Osteoblast (primary cell): Measurements from ENCODE around the gene ZNG1E. TPM values are rescaled to one million over a fixed set of nuclear protein-coding genes. Genes with fewer than 3 reads are reported as not detected.
"Not testable (repeated sequence)": the region's sequence is repeated elsewhere in the genome, so short reads cannot be mapped to it uniquely, and the experiment has no call there.

Experiments used
- DNase-seq: peaks from one replicate; pipeline ENCODE4 v3.0.0; 2011; ENCODE audit warnings: low spot score, mixed read lengths; ENCODE audit not compliant: insufficient read length; ENCODE audit errors: missing footprints
- H2AFZ ChIP-seq: 2 replicates; pipeline ENCODE4 v1.6.0; 2011; ENCODE audit warnings: mild to moderate bottlenecking, low read length
- H3K27ac ChIP-seq: 2 replicates; pipeline ENCODE4 v1.5.1; 2011; ENCODE audit warnings: mild to moderate bottlenecking, low read depth, low read length, moderate library complexity
- H3K27me3 ChIP-seq: 2 replicates; pipeline ENCODE4 v1.6.0; 2012; ENCODE audit warnings: mild to moderate bottlenecking, control low read depth, inconsistent platforms, low read length, moderate library complexity; ENCODE audit not compliant: insufficient read depth
- H3K36me3 ChIP-seq: 2 replicates; pipeline ENCODE4 v1.5.1; 2011; ENCODE audit warnings: mild to moderate bottlenecking, low read length, control low read depth, moderate library complexity; ENCODE audit not compliant: insufficient read depth
- H3K4me1 ChIP-seq: 2 replicates; pipeline ENCODE4 v1.5.1; 2011; ENCODE audit warnings: mild to moderate bottlenecking, low read length, control low read depth, moderate library complexity; ENCODE audit not compliant: insufficient read depth
- H3K4me2 ChIP-seq: 2 replicates; pipeline ENCODE4 v1.6.0; 2011; ENCODE audit warnings: mild to moderate bottlenecking, low read length; ENCODE audit not compliant: insufficient read depth
- H3K4me3 ChIP-seq: fragments of 200-600 bp; sonication (generic); 3 replicates; pipeline ENCODE4 v1.5.1; 2012; ENCODE audit warnings: mild to moderate bottlenecking, low read length, inconsistent platforms; ENCODE audit not compliant: insufficient read depth
- H3K79me2 ChIP-seq: 2 replicates; pipeline ENCODE4 v1.6.0; 2012; ENCODE audit warnings: mild to moderate bottlenecking, low read length, control low read depth, inconsistent platforms; ENCODE audit not compliant: insufficient read depth
- H3K9me3 ChIP-seq: 2 replicates; pipeline ENCODE4 v1.5.1; 2011; ENCODE audit warnings: low read depth, low read length, control low read depth
- H4K20me1 ChIP-seq: 2 replicates; pipeline ENCODE4 v1.6.0; 2012; ENCODE audit warnings: mild to moderate bottlenecking, low read length, control low read depth; ENCODE audit not compliant: insufficient read depth
- total RNA-seq: library from RNA; depleted of rRNA; stranded (reverse); fragments of >200 nt; gene quantifications from 2 replicates; pipeline ENCODE4 v1.2.3, GENCODE V29; 2012

The ZNG1E gene
- 33.3 and 34.7 TPM in 2 replicates for total RNA-seq

DNA sequence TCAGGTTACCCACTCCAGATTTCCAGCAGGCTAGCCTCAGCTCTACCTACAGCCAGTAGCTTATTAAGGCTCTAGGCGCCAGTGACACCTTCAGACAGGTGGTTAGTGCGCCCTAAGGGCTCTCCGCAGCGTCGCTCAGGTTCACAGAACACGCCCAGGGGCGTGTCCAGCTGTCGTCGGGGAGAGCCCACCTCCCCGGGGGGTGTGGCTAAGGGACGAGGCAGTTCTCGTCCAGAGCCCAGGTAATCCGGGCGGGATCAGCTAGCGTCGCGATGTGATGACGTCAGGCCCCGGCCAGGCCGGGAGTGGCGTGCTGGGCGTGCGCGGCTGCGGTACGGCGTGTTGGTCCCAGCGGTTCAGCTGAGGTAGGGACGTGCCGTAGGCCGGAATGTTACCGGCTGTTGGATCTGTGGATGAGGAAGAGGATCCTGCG, at the start of gene ZNG1E:
ZNG1E (plus strand) TSS at position 340 of the 433 bp plus-strand sequence; CDS start at position 389, 49 bp downstream.
- peak within 1 kb of the TSS; percentile 92 for H2AFZ ChIP-seq
- H3K4me2 ChIP-seq = peak within 1 kb of the TSS; percentile 77
- H3K9me3 ChIP-seq, H3K79me2 ChIP-seq, H3K27me3 ChIP-seq, H3K36me3 ChIP-seq, H4K20me1 ChIP-seq, H3K4me1 ChIP-seq: not testable (repeated sequence)
- H3K4me3 ChIP-seq = peak within 1 kb of the TSS; percentile 69
- DNase-seq = peak; percentile 9
- H3K27ac ChIP-seq = peak within 1 kb of the TSS; percentile 41

GRCh38 chr9:65673579-65673978, 2.1 kb upstream of the ZNG1E start:
- not testable (repeated sequence) for DNase-seq, H4K20me1 ChIP-seq, H3K4me2 ChIP-seq, H3K27ac ChIP-seq, H3K36me3 ChIP-seq, H3K79me2 ChIP-seq, H3K4me3 ChIP-seq, H2AFZ ChIP-seq, H3K9me3 ChIP-seq, H3K4me1 ChIP-seq, H3K27me3 ChIP-seq

DNA sequence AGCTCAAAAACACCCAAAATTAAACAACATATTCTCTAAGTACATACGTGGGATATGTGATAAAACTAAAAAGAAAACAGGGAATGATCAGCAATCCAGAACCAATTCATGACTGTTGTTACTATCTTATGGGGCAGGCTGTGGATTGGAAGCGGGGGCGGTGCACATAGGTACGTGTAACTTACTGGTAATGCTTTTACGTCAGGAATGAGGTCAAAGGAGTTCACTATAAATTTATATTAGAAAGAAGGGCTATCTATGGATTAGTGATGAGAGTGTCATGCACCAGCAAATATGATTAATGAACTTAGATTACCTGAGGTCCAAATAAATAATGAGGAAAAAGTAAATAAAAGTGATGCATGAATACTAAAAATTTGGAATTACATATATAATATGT, 710 bp upstream of the ZNG1E start:
- H3K27me3 ChIP-seq, H3K4me2 ChIP-seq, H3K4me3 ChIP-seq, H4K20me1 ChIP-seq, H3K79me2 ChIP-seq, H3K27ac ChIP-seq, H3K36me3 ChIP-seq, H2AFZ ChIP-seq, DNase-seq, H3K4me1 ChIP-seq, H3K9me3 ChIP-seq: not testable (repeated sequence)

DNA sequence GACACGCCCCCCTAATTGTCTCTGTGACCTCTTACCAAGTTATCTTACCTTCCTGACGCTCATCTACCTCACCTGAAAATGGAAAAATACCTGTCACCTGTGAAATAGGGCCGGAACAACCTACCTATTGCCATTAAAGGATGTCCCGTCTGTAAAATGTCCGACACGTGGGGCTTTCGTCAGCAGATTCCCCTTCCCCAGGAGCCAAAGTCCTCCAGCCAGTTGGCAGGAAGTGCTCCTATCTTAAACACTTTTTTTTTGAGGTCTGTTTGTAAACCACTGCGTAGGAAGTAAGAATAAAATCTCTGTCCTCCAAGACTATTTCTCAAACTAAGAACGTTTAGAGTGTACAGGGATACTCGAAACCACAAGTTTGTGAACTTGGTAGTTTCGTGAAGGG, 661 bp downstream of the ZNG1E start:
- H3K4me2 ChIP-seq = peak overlapping the region; percentile 76
- H3K4me3 ChIP-seq = peak overlapping the region; percentile 55

DNA sequence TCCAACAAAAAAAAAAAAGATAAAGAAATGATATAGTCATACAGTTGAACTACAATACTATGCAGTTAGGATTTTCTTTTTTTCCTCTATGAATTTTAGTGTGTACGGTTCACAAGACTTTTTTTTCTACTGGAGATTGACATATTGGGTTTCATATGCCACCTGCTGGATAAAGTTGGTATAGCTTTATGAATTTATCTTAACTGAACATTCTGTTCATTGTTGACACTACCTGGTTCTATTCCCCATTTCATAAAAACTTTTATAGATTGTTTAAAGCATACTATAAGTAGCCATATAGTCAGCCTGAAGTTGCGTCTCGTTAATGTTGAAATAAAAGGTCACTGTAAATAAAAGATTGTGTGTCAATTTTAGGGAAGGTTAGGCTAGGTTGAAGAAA, 2.8 kb downstream of the ZNG1E start:
- not testable (repeated sequence) for H3K27ac ChIP-seq, H2AFZ ChIP-seq, H3K9me3 ChIP-seq, H3K4me3 ChIP-seq, DNase-seq, H3K27me3 ChIP-seq, H3K36me3 ChIP-seq, H3K79me2 ChIP-seq, H4K20me1 ChIP-seq, H3K4me1 ChIP-seq, H3K4me2 ChIP-seq

More for the DNA sequence above, 661 bp downstream of the ZNG1E start:
- not testable (repeated sequence) for H2AFZ ChIP-seq, H3K9me3 ChIP-seq, H3K27me3 ChIP-seq, H3K79me2 ChIP-seq, DNase-seq, H4K20me1 ChIP-seq, H3K4me1 ChIP-seq, H3K36me3 ChIP-seq
- H3K27ac ChIP-seq = peak overlapping the region; percentile 41

GRCh38 chr9:65703550-65703949, 27.8 kb downstream of the ZNG1E start:
- H3K27ac ChIP-seq, H3K27me3 ChIP-seq, H3K36me3 ChIP-seq, H2AFZ ChIP-seq, H4K20me1 ChIP-seq, H3K4me1 ChIP-seq, H3K79me2 ChIP-seq, H3K4me2 ChIP-seq, H3K9me3 ChIP-seq, DNase-seq, H3K4me3 ChIP-seq: not testable (repeated sequence)

- not testable (repeated sequence) for H4K20me1 ChIP-seq, H3K4me2 ChIP-seq, H2AFZ ChIP-seq, H3K79me2 ChIP-seq, H3K4me3 ChIP-seq, DNase-seq, H3K4me1 ChIP-seq, H3K27ac ChIP-seq, H3K9me3 ChIP-seq, H3K36me3 ChIP-seq, H3K27me3 ChIP-seq
Measured at GRCh38 chr9:65714445-65714844, 38.7 kb downstream of the ZNG1E start.

- H3K36me3 ChIP-seq, H2AFZ ChIP-seq, H3K4me2 ChIP-seq, H3K27me3 ChIP-seq, H3K27ac ChIP-seq, H4K20me1 ChIP-seq, H3K4me3 ChIP-seq, H3K9me3 ChIP-seq, H3K79me2 ChIP-seq, DNase-seq, H3K4me1 ChIP-seq: not testable (repeated sequence)
Measured at GRCh38 chr9:65737096-65737564, 61.4 kb downstream of the ZNG1E start, which contains the start of gene FOXD4L4. FOXD4L4 (plus strand) TSS chr9:65737146; CDS start chr9:65737146, 0 bp downstream.

GRCh38 chr9:65738133-65738532, 62.4 kb downstream of the ZNG1E start:
- not testable (repeated sequence) for DNase-seq, H3K4me1 ChIP-seq, H2AFZ ChIP-seq, H3K36me3 ChIP-seq, H3K9me3 ChIP-seq, H4K20me1 ChIP-seq, H3K27me3 ChIP-seq, H3K4me2 ChIP-seq, H3K79me2 ChIP-seq, H3K4me3 ChIP-seq, H3K27ac ChIP-seq
